Endothelial cell of umbilical vein (primary cell): ENCODE results near the gene AMH. TPM values are rescaled to one million over a fixed set of nuclear protein-coding genes. Genes with fewer than 3 reads are reported as not detected.

Source experiments
- BruUV-seq: library from RNA; stranded (reverse); fragments of 400-500 nt; replicated peaks from 2 replicates; lab custom pipeline; 2021; lab: Mats Ljungman, UMichigan
- CTCF ChIA-PET: fragments of 300-600, 350-600 bp; sonication (Branson Sonifier 250); formaldehyde crosslinking; loops from one replicate; lab custom pipeline; 2021; ENCODE audit warnings: antibody characterized with exemption, inconsistent platforms; lab: Charles Lee
- POLR2A ChIA-PET: fragments of 300-600, 350-600 bp; sonication (Branson Sonifier 250); formaldehyde crosslinking; loops from one replicate; lab custom pipeline; 2021; ENCODE audit warnings: antibody characterized with exemption, inconsistent platforms; lab: Charles Lee
- DNase-seq: peaks from one replicate; pipeline ENCODE4 v3.0.0-alpha.2; 2011; ENCODE audit warnings: low read depth, low spot score
- FAIRE-seq: peaks from 2 replicates; lab custom pipeline; 2011; peaks lifted over from hg19 to GRCh38; lab: Jason Lieb, UNC
- H2AFZ ChIP-seq: 2 replicates; pipeline ENCODE4 v1.6.0; 2012; ENCODE audit warnings: low read depth, low read length, control low read depth, inconsistent platforms
- H3K27ac ChIP-seq: 2 replicates; pipeline ENCODE4 v1.5.1; 2011; ENCODE audit warnings: low read depth, mild to moderate bottlenecking, control low read depth, low read length, moderate library complexity; ENCODE audit not compliant: insufficient read depth
- H3K27me3 ChIP-seq, 2 experiments: 2 replicates each; pipeline versions ENCODE4 v1.6.0 to v1.6.1; 2011; ENCODE audit warnings: low read length in 2 of 2, mixed read lengths in 1 of 2; ENCODE audit not compliant: control insufficient read depth in 2 of 2, insufficient read depth in 2 of 2
- H3K36me3 ChIP-seq, 2 experiments: 2 replicates in 1 of 2; 3 replicates in 1 of 2; pipeline ENCODE4 v1.5.1; 2011; ENCODE audit warnings: low read length in 2 of 2, mild to moderate bottlenecking in 1 of 2, moderate library complexity in 1 of 2; ENCODE audit not compliant: control insufficient read depth in 2 of 2, insufficient read depth in 2 of 2; ENCODE audit errors: extremely low read depth in 1 of 2
- H3K4me1 ChIP-seq: 3 replicates; pipeline ENCODE4 v1.5.1; 2011; ENCODE audit warnings: mild to moderate bottlenecking, low read length; ENCODE audit not compliant: control insufficient read depth, insufficient read depth; ENCODE audit errors: extremely low read depth
- H3K4me2 ChIP-seq: 2 replicates; pipeline ENCODE4 v1.6.1; 2011; ENCODE audit warnings: low read length, control low read depth, mixed read lengths; ENCODE audit not compliant: insufficient read depth
- H3K4me3 ChIP-seq, 3 experiments: fragments of 200-600 bp in 1 of 3; sonication (generic), shearing (Covaris generic) in 1 of 3; replicated peaks in 1 of 3; 2 replicates each; pipeline ENCODE4 v1.5.1; 2011 to 2016; ENCODE audit warnings: control low read depth in 3 of 3, low read length in 3 of 3, mild to moderate bottlenecking in 2 of 3, inconsistent platforms in 1 of 3, low read depth in 1 of 3, moderate library complexity in 1 of 3; ENCODE audit not compliant: insufficient read depth in 1 of 3
- H3K79me2 ChIP-seq: 2 replicates; pipeline ENCODE4 v1.6.0; 2012; ENCODE audit warnings: low read length, inconsistent platforms; ENCODE audit not compliant: control insufficient read depth, insufficient read depth
- H3K9ac ChIP-seq: replicated peaks from 2 replicates; pipeline ENCODE3; 2011; ENCODE audit warnings: low read length, control low read depth; ENCODE audit not compliant: insufficient read depth; ENCODE audit errors: extremely low read depth
- H3K9me1 ChIP-seq: replicated peaks from 3 replicates; pipeline ENCODE4 v1.6.0; 2011; ENCODE audit warnings: mild to moderate bottlenecking, low read length; ENCODE audit not compliant: control insufficient read depth, insufficient read depth; ENCODE audit errors: extremely low read depth
- H3K9me3 ChIP-seq: replicated peaks from 2 replicates; pipeline ENCODE4 v1.5.1; 2012; ENCODE audit warnings: low read length, inconsistent platforms; ENCODE audit not compliant: control insufficient read depth, insufficient read depth
- H4K20me1 ChIP-seq: replicated peaks from 2 replicates; pipeline ENCODE3; 2011; ENCODE audit warnings: mild to moderate bottlenecking, low read length; ENCODE audit not compliant: control insufficient read depth, insufficient read depth; ENCODE audit errors: extremely low read depth
- EZH2 ChIP-seq: IDR thresholded peaks from 2 replicates; pipeline ENCODE4 v1.6.1; 2012; ENCODE audit warnings: borderline replicate concordance, low read depth, mild to moderate bottlenecking, moderate library complexity, low read length, inconsistent platforms; ENCODE audit not compliant: severe bottlenecking
- FOS ChIP-seq: IDR thresholded peaks from 2 replicates; pipeline ENCODE4 v1.6.1; 2011; ENCODE audit warnings: mild to moderate bottlenecking, low read length, moderate library complexity, borderline replicate concordance; ENCODE audit not compliant: insufficient read depth
- GATA2 ChIP-seq: IDR thresholded peaks from 2 replicates; pipeline ENCODE4 v1.7.0; 2011; ENCODE audit warnings: low read depth, mild to moderate bottlenecking, moderate library complexity, mixed read lengths, low read length; ENCODE audit not compliant: insufficient read length, insufficient read depth
- JUN ChIP-seq: IDR thresholded peaks from 2 replicates; pipeline ENCODE4 v1.6.1; 2011; ENCODE audit warnings: borderline replicate concordance, low read depth; ENCODE audit not compliant: insufficient read length, insufficient read depth
- MYC ChIP-seq: IDR thresholded peaks from one replicate; pipeline ENCODE4 v1.6.1; 2011; ENCODE audit warnings: mild to moderate bottlenecking, low read depth, low read length
- POLR2A ChIP-seq: IDR thresholded peaks from 2 replicates; pipeline ENCODE4 v1.6.1; 2012; ENCODE audit warnings: low read depth, mild to moderate bottlenecking, control low read depth, low read length
- POLR2AphosphoS5 ChIP-seq: IDR thresholded peaks from 2 replicates; pipeline ENCODE4 v1.6.1; 2012; ENCODE audit warnings: low read depth, mild to moderate bottlenecking, control low read depth, low read length, moderate library complexity; ENCODE audit not compliant: insufficient read depth
- dilution Hi-C: fragments of 300-500 bp; cut with MboI; formaldehyde crosslinking; loops from one replicate; pipeline ENCODE4 v1.15.0; 2019; ENCODE audit warnings: low sequenced_read_pairs; ENCODE audit not compliant: extremely low pct_ligation_motif_present
- intact Hi-C: fragments of 100-400 bp; cut with micrococcal nuclease; formaldehyde crosslinking; loops from one replicate; pipeline ENCODE4 v1.10.0; 2022
- polyA plus RNA-seq, 4 experiments: library from polyadenylated mRNA; depleted of rRNA in 3 of 4; stranded (reverse) in 3 of 4; unstranded in 1 of 4; fragments of >200 nt; gene quantifications; 2 replicates each; pipeline versions ENCODE4 v1.2.1 to v1.2.3, GENCODE V29; 2011 to 2012; ENCODE audit warnings: missing spikeins in 1 of 4
- total RNA-seq: library from RNA; stranded (reverse); gene quantifications from 2 replicates; pipeline ENCODE4 v1.2.3, GENCODE V29; 2021
- TF ChIP-seq, protein P1 (sequence below): IDR thresholded peaks from 2 replicates; pipeline ENCODE4 v1.6.1; 2011; ENCODE audit not compliant: insufficient read depth, insufficient read length
- TF ChIP-seq, protein P2 (sequence below), 2 donors: IDR thresholded peaks; 1 replicate in 1 of 2; 2 replicates in 1 of 2; pipeline ENCODE4 v1.5.1; 2011; ENCODE audit warnings: low read length in 2 of 2, mild to moderate bottlenecking in 2 of 2, moderate library complexity in 2 of 2, control low read depth in 1 of 2, inconsistent platforms in 1 of 2, low read depth in 1 of 2; ENCODE audit not compliant: insufficient read depth in 1 of 2; ENCODE audit errors: extremely low read depth in 1 of 2

Gene AMH
- total and polyA plus RNA-seq, 2 donors (not counting 3 experiments of a cell fraction or from before 2014, with no cell fraction given) = 3.3 to 9.6 TPM

DNA sequence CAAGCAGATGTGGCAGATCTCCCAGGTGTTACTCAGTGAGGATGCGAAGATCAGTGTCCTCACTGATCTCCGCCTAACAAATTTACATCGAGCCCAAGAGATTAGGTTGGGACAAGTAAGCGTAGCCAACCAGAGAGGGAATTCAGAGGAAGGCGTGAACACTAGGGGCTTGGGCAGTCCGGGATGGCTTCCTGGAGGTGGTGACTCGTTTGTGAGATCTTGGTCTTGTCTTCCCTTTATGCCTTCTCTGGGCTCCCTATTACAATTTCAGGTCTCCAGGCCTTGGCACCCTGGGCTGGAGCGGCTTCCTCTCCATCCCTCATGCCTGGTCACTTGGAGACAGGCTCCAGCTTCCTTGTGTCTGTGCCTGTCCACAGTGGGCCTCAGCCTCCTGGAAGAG, 6.3 kb upstream of the AMH start:
- Histone ChIP-seq H3K27me3 (no peaks in the 10 kb centered on the region), H3K79me2 (peaks cover 59% of the 10 kb centered on the region), H3K9me1 (no peaks in the 10 kb centered on the region), H3K9ac (no peak overlapping the region), H3K4me3 (no peak overlapping the region), H4K20me1 (no peaks in the 10 kb centered on the region), H3K9me3 (no peaks in the 10 kb centered on the region), H3K4me2 (no peak overlapping the region), H3K4me1 (peaks cover 42% of the 10 kb centered on the region), H2AFZ (no peak overlapping the region), H3K27ac (no peak overlapping the region), H3K36me3 (peaks cover 25 to 46% of the 10 kb centered on the region in 2 experiments)
- no peak for TF ChIP-seq EZH2
- TF ChIP-seq, protein P1, sequence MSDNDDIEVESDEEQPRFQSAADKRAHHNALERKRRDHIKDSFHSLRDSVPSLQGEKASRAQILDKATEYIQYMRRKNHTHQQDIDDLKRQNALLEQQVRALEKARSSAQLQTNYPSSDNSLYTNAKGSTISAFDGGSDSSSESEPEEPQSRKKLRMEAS = no peak
- TF ChIP-seq GATA2 = no peak
- dilution Hi-C loops = no loop called here
- intact Hi-C loops = no loop called here
- DNase-seq (no peak), FAIRE-seq (no peak)
- ChIA-PET CTCF (interaction anchor here (0.9 kb wide), 1 partner anchor 19 kb away, joined by 3 read pairs; no protein-coding TSS in a partner anchor), POLR2A (no interaction called here)
- BruUV-seq = no TSS peak

DNA sequence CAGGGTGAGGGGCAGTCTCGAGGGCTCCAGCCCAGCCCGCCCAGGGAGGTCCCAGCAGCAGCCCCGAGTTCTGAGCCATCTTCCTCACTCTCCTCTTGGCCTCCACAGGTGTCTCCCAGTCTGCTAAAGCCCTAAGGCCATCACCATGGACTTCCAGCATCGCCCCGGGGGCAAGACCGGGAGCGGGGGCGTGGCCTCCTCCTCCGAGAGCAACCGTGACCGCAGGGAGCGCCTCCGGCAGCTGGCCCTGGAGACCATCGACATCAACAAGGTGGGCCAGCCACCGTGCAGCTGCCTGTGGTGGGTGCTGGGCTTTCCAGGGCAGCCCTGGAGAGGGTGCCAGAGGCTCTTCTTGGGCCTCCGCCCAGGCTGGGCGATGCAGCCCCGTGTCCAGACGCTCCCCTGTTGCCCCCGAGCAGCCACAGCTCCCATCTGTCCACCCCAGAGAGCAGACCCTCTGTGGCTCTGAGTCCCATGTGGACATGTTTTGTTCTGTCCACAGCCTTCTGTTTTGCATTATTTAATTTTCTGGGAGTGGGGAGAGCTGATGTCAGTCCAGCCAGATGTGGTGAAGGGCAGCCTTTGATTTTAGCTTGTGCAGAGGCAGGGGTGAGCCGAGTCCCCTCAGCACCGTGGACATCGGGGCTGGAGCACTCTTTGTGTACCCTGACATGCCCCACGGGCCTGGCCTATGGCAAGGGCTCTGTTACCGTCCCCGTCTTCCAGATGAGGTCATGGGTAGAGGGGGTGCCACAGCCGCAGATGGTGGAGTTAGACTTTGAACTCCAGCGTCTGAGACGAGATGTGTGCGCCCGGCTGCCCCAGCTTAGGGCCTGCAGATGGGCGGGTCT, 5.6 kb upstream of the AMH start:
- POLR2A ChIA-PET = no interaction called here
- intact Hi-C loops = no loop called here

More for the DNA sequence above, 5.6 kb upstream of the AMH start:
- peaks cover 52% of the 10 kb centered on the region for H3K79me2 ChIP-seq
- no TSS peak for BruUV-seq
- no peak for DNase-seq
- no peaks in the 10 kb centered on the region for H3K9me1 ChIP-seq
- H3K4me3 ChIP-seq = no peak overlapping the region
- no peak overlapping the region for H3K9ac ChIP-seq
- CTCF ChIA-PET = interaction anchor here (0.9 kb wide), 1 partner anchor 18 kb away, joined by 3 read pairs; no protein-coding TSS in a partner anchor
- H3K4me1 ChIP-seq = peaks cover 35% of the 10 kb centered on the region
- H3K4me2 ChIP-seq = no peak overlapping the region
- H2AFZ ChIP-seq = no peak overlapping the region
- no peak overlapping the region for H3K27ac ChIP-seq
- dilution Hi-C loops = no loop called here
- H3K36me3 ChIP-seq = peaks cover 25 to 48% of the 10 kb centered on the region in 2 experiments
- TF ChIP-seq, protein P1 = no peak
- no peak for TF ChIP-seq FOS
- no peak for TF ChIP-seq EZH2
- TF ChIP-seq, protein P2, sequence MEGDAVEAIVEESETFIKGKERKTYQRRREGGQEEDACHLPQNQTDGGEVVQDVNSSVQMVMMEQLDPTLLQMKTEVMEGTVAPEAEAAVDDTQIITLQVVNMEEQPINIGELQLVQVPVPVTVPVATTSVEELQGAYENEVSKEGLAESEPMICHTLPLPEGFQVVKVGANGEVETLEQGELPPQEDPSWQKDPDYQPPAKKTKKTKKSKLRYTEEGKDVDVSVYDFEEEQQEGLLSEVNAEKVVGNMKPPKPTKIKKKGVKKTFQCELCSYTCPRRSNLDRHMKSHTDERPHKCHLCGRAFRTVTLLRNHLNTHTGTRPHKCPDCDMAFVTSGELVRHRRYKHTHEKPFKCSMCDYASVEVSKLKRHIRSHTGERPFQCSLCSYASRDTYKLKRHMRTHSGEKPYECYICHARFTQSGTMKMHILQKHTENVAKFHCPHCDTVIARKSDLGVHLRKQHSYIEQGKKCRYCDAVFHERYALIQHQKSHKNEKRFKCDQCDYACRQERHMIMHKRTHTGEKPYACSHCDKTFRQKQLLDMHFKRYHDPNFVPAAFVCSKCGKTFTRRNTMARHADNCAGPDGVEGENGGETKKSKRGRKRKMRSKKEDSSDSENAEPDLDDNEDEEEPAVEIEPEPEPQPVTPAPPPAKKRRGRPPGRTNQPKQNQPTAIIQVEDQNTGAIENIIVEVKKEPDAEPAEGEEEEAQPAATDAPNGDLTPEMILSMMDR (IDR thresholded peaks at IDR 0.05; ENCODE audit: extremely low read depth in 1 of 2, insufficient read depth in 1 of 2, low read depth in 1 of 2, low read length in 2 of 2) = no peak
- TF ChIP-seq POLR2AphosphoS5 = no peak
- TF ChIP-seq GATA2 = no peak
- no peak for TF ChIP-seq POLR2A
- no peak for TF ChIP-seq MYC
- TF ChIP-seq JUN = no peak
- H3K27me3 ChIP-seq = no peaks in the 10 kb centered on the region
- H4K20me1 ChIP-seq = no peaks in the 10 kb centered on the region
- no peak for FAIRE-seq
- no peaks in the 10 kb centered on the region for H3K9me3 ChIP-seq
